Endometrial microvascular endothelial cells (primary cell): ENCODE results near the gene TMEM109. TPM values are rescaled to one million over a fixed set of nuclear protein-coding genes. Genes with fewer than 3 reads are reported as not detected.

Experiments used
- total RNA-seq: library from RNA; depleted of rRNA; stranded (reverse); fragments of >200 nt; gene quantifications from one replicate; pipeline ENCODE4 v1.2.3, GENCODE V29; 2015; ENCODE audit errors: inconsistent ontology term

The TMEM109 gene
- total RNA-seq, 1 donor from 2014 or later, result 190 TPM

Other genes with a start within 250 kb of the TMEM109 start
- not detected for gene MS4A8, start 214.5 kb upstream of the TMEM109 start, total RNA-seq
- not detected for gene MS4A18, start 189.4 kb upstream of the TMEM109 start, total RNA-seq
- not detected for gene MS4A15, start 157.3 kb upstream of the TMEM109 start, total RNA-seq
- gene MS4A10, start 128.8 kb upstream of the TMEM109 start, total RNA-seq, result not detected
- gene CCDC86, start 72.0 kb upstream of the TMEM109 start, total RNA-seq, result 80.8 TPM
- gene PTGDR2, start 58.2 kb upstream of the TMEM109 start, total RNA-seq, result not detected
- not detected for gene ZP1, start 46.6 kb upstream of the TMEM109 start, total RNA-seq
- gene PRPF19, start 7.6 kb upstream of the TMEM109 start, total RNA-seq, result 130 TPM
- 105 TPM for gene TMEM132A, start 10.3 kb downstream of the TMEM109 start, total RNA-seq
- gene SLC15A3, start 38.0 kb downstream of the TMEM109 start, total RNA-seq, result 8.2 TPM
- not detected for gene CD6, start 57.5 kb downstream of the TMEM109 start, total RNA-seq
- gene CD5, start 188.3 kb downstream of the TMEM109 start, total RNA-seq, result not detected
- gene VPS37C, start 247.3 kb downstream of the TMEM109 start, total RNA-seq, result 20.4 TPM